Measurements from ENCODE around the gene AHCTF1. TPM values are rescaled to one million over a fixed set of nuclear protein-coding genes. Genes with fewer than 3 reads are reported as not detected.

The AHCTF1 gene
- total and polyA plus RNA-seq, 4 donors: 4.2 to 17.5 (median 10.6) TPM

DNA sequence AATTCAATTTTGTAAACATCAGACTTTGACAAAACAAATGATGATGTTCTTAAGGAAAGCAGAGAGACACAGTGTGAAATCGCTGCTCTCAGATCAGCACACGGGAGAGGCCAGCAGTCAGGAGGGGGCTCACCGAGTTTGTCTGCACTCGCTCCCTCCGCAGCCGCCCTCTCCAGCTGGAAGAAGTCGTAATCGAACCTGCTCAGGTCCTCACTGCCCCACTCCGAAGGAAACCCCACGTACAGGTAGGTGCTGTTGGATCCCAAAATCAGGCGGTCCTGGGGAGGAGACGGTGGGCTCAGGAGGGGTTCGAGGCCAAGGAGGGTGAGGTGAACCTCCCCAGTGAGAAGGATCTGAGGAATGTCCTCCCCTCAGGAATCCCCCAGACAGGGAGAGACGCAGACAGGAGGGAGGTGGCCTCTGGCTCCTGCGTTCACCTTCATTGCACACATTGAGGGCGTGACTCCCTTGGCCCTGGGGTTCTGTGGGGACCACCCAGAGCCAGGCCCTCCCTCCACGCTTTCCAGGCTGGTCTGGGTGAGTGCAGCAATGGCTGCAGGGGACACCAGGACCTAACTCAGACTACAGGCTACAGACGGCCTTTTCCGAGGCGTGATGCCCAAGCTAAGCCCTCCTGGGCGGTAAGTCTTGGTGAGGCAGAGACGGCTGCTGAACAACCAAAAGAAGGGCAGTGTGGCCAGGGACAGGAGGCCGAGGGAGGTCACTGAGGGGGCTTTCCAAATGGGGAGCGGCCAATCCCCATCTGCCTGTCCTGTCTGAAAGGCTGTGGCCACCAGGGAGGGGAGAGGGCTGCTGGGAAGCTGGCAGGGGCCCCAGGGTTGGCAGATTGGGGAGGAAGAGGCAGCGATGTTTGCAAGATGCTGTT lies 142.1 kb downstream of the AHCTF1 start:
- Histone ChIP-seq H3K4me1 (ENCODE audit: control insufficient read depth in 4 of 4, insufficient read depth in 4 of 4, low read length in 3 of 4) (peaks cover 0 to 11% (median 7%) of the 10 kb centered on the region in 4 donors), H3K36me3 (ENCODE audit: control insufficient read depth in 4 of 4, insufficient read depth in 3 of 4, low read depth in 1 of 4, low read length in 3 of 4) (no peaks in the 10 kb centered on the region), H3K4me3 (ENCODE audit: low read depth in 1 of 3, low read length in 3 of 3) (no peak overlapping the region), H3K9me3 (ENCODE audit: control insufficient read depth in 4 of 4, low read length in 3 of 4) (no peaks in the 10 kb centered on the region), H3K9ac (ENCODE audit: low read depth in 1 of 2, low read length in 2 of 2) (no peak overlapping the region), H3K27ac (ENCODE audit: low read depth in 1 of 2, low read length in 2 of 2) (no peak overlapping the region), H3K27me3 (ENCODE audit: control insufficient read depth in 4 of 4, insufficient read depth in 4 of 4, low read length in 3 of 4) (no peaks in the 10 kb centered on the region)
- WGBS: 89% methylated on average over 25 of the region's 25 CpGs
- no peak for DNase-seq (ENCODE audit: low spot score)
- TF ChIP-seq, protein P1, sequence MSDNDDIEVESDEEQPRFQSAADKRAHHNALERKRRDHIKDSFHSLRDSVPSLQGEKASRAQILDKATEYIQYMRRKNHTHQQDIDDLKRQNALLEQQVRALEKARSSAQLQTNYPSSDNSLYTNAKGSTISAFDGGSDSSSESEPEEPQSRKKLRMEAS (IDR thresholded peaks at IDR 0.05): no peak
- TF ChIP-seq GABPA (IDR thresholded peaks at IDR 0.05 in 1 of 2, conservative IDR thresholded peaks at IDR 0.05 in 1 of 2) (no peak), FOXA1 (IDR thresholded peaks at IDR 0.05) (no peak), EGR1 (IDR thresholded peaks at IDR 0.05; ENCODE audit: low read depth in 2 of 2) (no peak), RAD21 (IDR thresholded peaks at IDR 0.05) (no peak), YY1 (IDR thresholded peaks at IDR 0.05) (no peak), RXRA (IDR thresholded peaks at IDR 0.05) (no peak), TAF1 (conservative IDR thresholded peaks at IDR 0.05) (no peak), HNF4G (IDR thresholded peaks at IDR 0.05) (no peak), NR2F2 (IDR thresholded peaks at IDR 0.05) (no peak), HNF4A (conservative IDR thresholded peaks at IDR 0.05) (no peak), FOXA2 (IDR thresholded peaks at IDR 0.05) (no peak)
- TF ChIP-seq, protein P2, sequence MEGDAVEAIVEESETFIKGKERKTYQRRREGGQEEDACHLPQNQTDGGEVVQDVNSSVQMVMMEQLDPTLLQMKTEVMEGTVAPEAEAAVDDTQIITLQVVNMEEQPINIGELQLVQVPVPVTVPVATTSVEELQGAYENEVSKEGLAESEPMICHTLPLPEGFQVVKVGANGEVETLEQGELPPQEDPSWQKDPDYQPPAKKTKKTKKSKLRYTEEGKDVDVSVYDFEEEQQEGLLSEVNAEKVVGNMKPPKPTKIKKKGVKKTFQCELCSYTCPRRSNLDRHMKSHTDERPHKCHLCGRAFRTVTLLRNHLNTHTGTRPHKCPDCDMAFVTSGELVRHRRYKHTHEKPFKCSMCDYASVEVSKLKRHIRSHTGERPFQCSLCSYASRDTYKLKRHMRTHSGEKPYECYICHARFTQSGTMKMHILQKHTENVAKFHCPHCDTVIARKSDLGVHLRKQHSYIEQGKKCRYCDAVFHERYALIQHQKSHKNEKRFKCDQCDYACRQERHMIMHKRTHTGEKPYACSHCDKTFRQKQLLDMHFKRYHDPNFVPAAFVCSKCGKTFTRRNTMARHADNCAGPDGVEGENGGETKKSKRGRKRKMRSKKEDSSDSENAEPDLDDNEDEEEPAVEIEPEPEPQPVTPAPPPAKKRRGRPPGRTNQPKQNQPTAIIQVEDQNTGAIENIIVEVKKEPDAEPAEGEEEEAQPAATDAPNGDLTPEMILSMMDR (IDR thresholded peaks at IDR 0.05; ENCODE audit: low read depth, low read length, missing input control): no peak
- TF ChIP-seq, protein P3, sequence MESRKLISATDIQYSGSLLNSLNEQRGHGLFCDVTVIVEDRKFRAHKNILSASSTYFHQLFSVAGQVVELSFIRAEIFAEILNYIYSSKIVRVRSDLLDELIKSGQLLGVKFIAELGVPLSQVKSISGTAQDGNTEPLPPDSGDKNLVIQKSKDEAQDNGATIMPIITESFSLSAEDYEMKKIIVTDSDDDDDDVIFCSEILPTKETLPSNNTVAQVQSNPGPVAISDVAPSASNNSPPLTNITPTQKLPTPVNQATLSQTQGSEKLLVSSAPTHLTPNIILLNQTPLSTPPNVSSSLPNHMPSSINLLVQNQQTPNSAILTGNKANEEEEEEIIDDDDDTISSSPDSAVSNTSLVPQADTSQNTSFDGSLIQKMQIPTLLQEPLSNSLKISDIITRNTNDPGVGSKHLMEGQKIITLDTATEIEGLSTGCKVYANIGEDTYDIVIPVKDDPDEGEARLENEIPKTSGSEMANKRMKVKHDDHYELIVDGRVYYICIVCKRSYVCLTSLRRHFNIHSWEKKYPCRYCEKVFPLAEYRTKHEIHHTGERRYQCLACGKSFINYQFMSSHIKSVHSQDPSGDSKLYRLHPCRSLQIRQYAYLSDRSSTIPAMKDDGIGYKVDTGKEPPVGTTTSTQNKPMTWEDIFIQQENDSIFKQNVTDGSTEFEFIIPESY (IDR thresholded peaks at IDR 0.05): no peak

Small RNA genes within 50 kb of the gene (small RNA-seq; reads per million reads assigned to genes)
- not detected for gene AC113174.1
- not detected for gene RF00402

Other genes starting within 250 kb of the AHCTF1 start
- 10 to 100 TPM; 52.1 to 84.3 TPM for gene SCCPDH, start 207.5 kb downstream of the AHCTF1 start, total RNA-seq
- gene SCCPDH, start 207.5 kb downstream of the AHCTF1 start, polyA plus RNA-seq: 10 to 100 TPM; 77.9 to 79.2 TPM
- gene ZNF695, start 76.1 kb upstream of the AHCTF1 start, total RNA-seq: 1 to 10 TPM in 1 of 2 donors, not detected in 1; 1.5 TPM
- gene ZNF695, start 76.1 kb upstream of the AHCTF1 start, polyA plus RNA-seq: not detected
- gene ZNF670, start 146.9 kb upstream of the AHCTF1 start, total RNA-seq: 1 to 10 TPM; 1.6 to 2.3 TPM
- gene ZNF670, start 146.9 kb upstream of the AHCTF1 start, polyA plus RNA-seq: 1 to 10 TPM in 1 of 2 donors, under 1 TPM in 1; 0.74 to 1.3 TPM
- 1 to 10 TPM; 2.3 to 4.2 TPM for gene ZNF669, start 172.4 kb upstream of the AHCTF1 start, total RNA-seq
- gene ZNF669, start 172.4 kb upstream of the AHCTF1 start, polyA plus RNA-seq: 1 to 10 TPM; 1.2 to 2.2 TPM
- 10 to 100 TPM; 12.1 to 19.7 TPM for gene ZNF124, start 240.1 kb upstream of the AHCTF1 start, total RNA-seq
- gene ZNF124, start 240.1 kb upstream of the AHCTF1 start, polyA plus RNA-seq: 1 to 10 TPM; 1.1 to 1.7 TPM